B cell (primary cell): ENCODE data around the gene CHCHD5. TPM values are rescaled to one million over a fixed set of nuclear protein-coding genes. Genes with fewer than 3 reads are reported as not detected.

Experiments used
- ATAC-seq: fragments of 200-7000 bp; cut with Tn5 transposase; one replicate; pipeline ENCODE4 v1.10.0; 2021; ENCODE audit warnings: low read depth, mild to moderate bottlenecking, moderate number of reproducible peaks, moderate library complexity
- CTCF ChIA-PET: fragments of 350-600 bp; sonication (Branson Sonifier 250); formaldehyde crosslinking; loops from one replicate; lab custom pipeline; 2021; ENCODE audit warnings: antibody characterized with exemption, inconsistent platforms; lab: Charles Lee
- POLR2A ChIA-PET: fragments of 350-600 bp; sonication (Branson Sonifier 250); formaldehyde crosslinking; loops from one replicate; lab custom pipeline; 2021; ENCODE audit warnings: antibody characterized with exemption; lab: Charles Lee
- DNase-seq: peaks from one replicate; pipeline ENCODE4 v3.0.0; 2013
- H2AFZ ChIP-seq: 2 replicates; pipeline ENCODE4 v1.6.1; 2012; ENCODE audit warnings: mild to moderate bottlenecking, low read depth, low read length; ENCODE audit not compliant: insufficient read depth, poor library complexity, severe bottlenecking
- H3K27ac ChIP-seq, 2 donors: 1 replicate in 1 of 2; 2 replicates in 1 of 2; pipeline ENCODE4 v1.5.1; 2012 to 2013; ENCODE audit warnings: low read length in 2 of 2, mild to moderate bottlenecking in 2 of 2, moderate library complexity in 1 of 2
- H3K27me3 ChIP-seq, 4 experiments: fragments of 200-600 bp in 1 of 4; sonication (generic) in 1 of 4; replicated peaks in 1 of 4; 1 replicate in 2 of 4; 2 replicates in 2 of 4; pipeline versions ENCODE4 v1.6.1 to v1.7.0; 2013 to 2016; ENCODE audit warnings: low read length in 3 of 4, mild to moderate bottlenecking in 2 of 4, mixed read lengths in 1 of 4, moderate library complexity in 1 of 4; ENCODE audit not compliant: insufficient read depth in 4 of 4, control insufficient read depth in 3 of 4; ENCODE audit errors: control extremely low read depth in 1 of 4
- H3K36me3 ChIP-seq, 2 experiments: replicated peaks in 1 of 2; 1 replicate in 1 of 2; 2 replicates in 1 of 2; pipeline versions ENCODE4 v1.6.1 to v1.7.1; 2013; ENCODE audit warnings: low read length in 1 of 2; ENCODE audit not compliant: insufficient read depth in 2 of 2, control insufficient read depth in 1 of 2; ENCODE audit errors: control extremely low read depth in 1 of 2, extremely low read depth in 1 of 2
- H3K4me1 ChIP-seq, 2 donors: fragments of 200-600 bp in 1 of 2; sonication (generic) in 1 of 2; 1 replicate in 1 of 2; 2 replicates in 1 of 2; pipeline versions ENCODE4 v1.5.1 to v1.6.1; 2013 to 2017; ENCODE audit warnings: low read length in 2 of 2; ENCODE audit not compliant: control insufficient read depth in 2 of 2, insufficient read depth in 2 of 2
- H3K4me2 ChIP-seq: replicated peaks from 2 replicates; pipeline ENCODE3; 2012; ENCODE audit warnings: mild to moderate bottlenecking, low read depth, low read length; ENCODE audit not compliant: poor library complexity, severe bottlenecking
- H3K4me3 ChIP-seq, 5 experiments: fragments of 200-600 bp in 1 of 5; sonication (generic) in 1 of 5; 1 replicate in 3 of 5; 2 replicates in 2 of 5; pipeline versions ENCODE4 v1.5.1 to v1.7.0; 2011 to 2016; ENCODE audit warnings: low read length in 4 of 5, mild to moderate bottlenecking in 4 of 5, low read depth in 2 of 5, control low read depth in 1 of 5, moderate library complexity in 1 of 5; ENCODE audit not compliant: insufficient read depth in 1 of 5; ENCODE audit errors: control extremely low read depth in 1 of 5, extremely low read depth in 1 of 5
- H3K79me2 ChIP-seq: fragments of 200-600 bp; sonication (generic); one replicate; pipeline ENCODE4 v1.6.0; 2016; ENCODE audit warnings: low read length; ENCODE audit not compliant: control insufficient read depth, insufficient read depth
- H3K9ac ChIP-seq: fragments of 200-600 bp; sonication (generic); 2 replicates; pipeline ENCODE4 v1.6.1; 2017; ENCODE audit warnings: mild to moderate bottlenecking, low read length, moderate library complexity
- H3K9me3 ChIP-seq, 3 donors: one replicate each; pipeline versions ENCODE4 v1.6.1 to v1.7.1; 2013; ENCODE audit warnings: low read length in 2 of 3; ENCODE audit not compliant: control insufficient read depth in 2 of 3, insufficient read depth in 1 of 3; ENCODE audit errors: control extremely low read depth in 1 of 3
- H4K20me1 ChIP-seq: 2 replicates; pipeline ENCODE4 v1.6.0; 2012; ENCODE audit warnings: mild to moderate bottlenecking, low read length; ENCODE audit not compliant: insufficient read depth, control insufficient read depth, poor library complexity, severe bottlenecking
- H3K27ac Mint-ChIP-seq: one replicate; pipeline ENCODE4 v1.8.0; 2021; ENCODE audit warnings: mixed read lengths
- H3K27me3 Mint-ChIP-seq: one replicate; pipeline ENCODE4 v1.8.0; 2021; ENCODE audit warnings: mixed read lengths
- H3K4me1 Mint-ChIP-seq: one replicate; pipeline ENCODE4 v1.8.0; 2021; ENCODE audit warnings: mixed read lengths
- H3K4me3 Mint-ChIP-seq: one replicate; pipeline ENCODE4 v1.8.0; 2021; ENCODE audit warnings: mixed read lengths
- H3K9me3 Mint-ChIP-seq: one replicate; pipeline ENCODE4 v1.8.0; 2022; ENCODE audit warnings: mixed read lengths; ENCODE audit not compliant: insufficient read depth
- CTCF ChIP-seq: fragments of 200-600 bp; IDR thresholded peaks from one replicate; pipeline ENCODE4 v1.8.0; 2022; ENCODE audit warnings: antibody characterized with exemption, mild to moderate bottlenecking
- EZH2 ChIP-seq: IDR thresholded peaks from 2 replicates; pipeline ENCODE4 v1.6.1; 2012; ENCODE audit warnings: borderline replicate concordance, low read depth, mild to moderate bottlenecking, moderate library complexity, low read length; ENCODE audit not compliant: insufficient read depth, poor library complexity, severe bottlenecking
- WGBS: methylation state at CpG from one replicate; pipeline ENCODE4 v1.1.5; 2013; ENCODE audit warnings: missing lambda C conversion rate; ENCODE audit not compliant: insufficient coverage; 5-methylcytosine and 5-hydroxymethylcytosine counted together
- intact Hi-C: fragments of 100-400 bp; cut with micrococcal nuclease; formaldehyde crosslinking; loops from one replicate; pipeline ENCODE4 v1.10.0; 2022
- polyA plus RNA-seq: library from polyadenylated mRNA; depleted of rRNA; stranded (reverse); fragments of >200 nt; gene quantifications from 2 replicates; pipeline ENCODE4 v1.2.3, GENCODE V29; 2012
- total RNA-seq, 2 donors: library from RNA; stranded (reverse); fragments of 120-200 nt in 1 of 2; gene quantifications; 1 replicate in 1 of 2; 2 replicates in 1 of 2; pipeline versions ENCODE4 v1.2.3 to v1.2.4, GENCODE V29; 2013 to 2022

CHCHD5 gene
- total and polyA plus RNA-seq, 2 donors (not counting 1 experiment from before 2014, with no cell fraction given): 19.9 to 34.5 TPM

- WGBS: 5% methylated on average over 14 of the region's 18 CpGs
- intact Hi-C loops: loop anchor here (1.0 to 5.0 kb wide), 7 partner anchors 41 to 288 kb away; partner anchors contain the start of genes CHCHD5, CKAP2L, SLC20A1 and ZC3H6
- H3K4me1 ChIP-seq: peaks cover 15 to 18% of the 10 kb centered on the region in 2 donors
Measured at GRCh38 chr2:112542984-112543661, 41.3 kb upstream of the CHCHD5 start.

More at GRCh38 chr2:112542984-112543661, 41.3 kb upstream of the CHCHD5 start:
- TF ChIP-seq EZH2: no peak
- TF ChIP-seq CTCF: no peak
- peaks cover 54% of the 10 kb centered on the region for H3K79me2 ChIP-seq
- peak overlapping the region in 1 of 2 donors; percentile 94 for H3K27ac ChIP-seq
- peak overlapping the region; percentile 93 for H3K9ac ChIP-seq
- Mint-ChIP-seq H3K4me3 (no peak overlapping the region), H3K27ac (no peak overlapping the region), H3K27me3 (no peaks in the 10 kb centered on the region), H3K4me1 (peaks cover 15% of the 10 kb centered on the region), H3K9me3 (no peaks in the 10 kb centered on the region)
- DNase-seq (no peak), ATAC-seq (no peak)
- ChIA-PET CTCF (interaction anchor here (1.1 to 3.0 kb wide), 2 partner anchors 41 to 62 kb away, joined by 3 to 8 read pairs; partner anchors contain the start of gene CHCHD5), POLR2A (interaction anchor here (0.5 kb wide), 1 partner anchor 60 kb away, joined by 4 read pairs; no protein-coding TSS in a partner anchor)
- H3K9me3 ChIP-seq: no peaks in the 10 kb centered on the region
- H2AFZ ChIP-seq: peak overlapping the region; percentile 98
- H3K27me3 ChIP-seq: no peaks in the 10 kb centered on the region
- H4K20me1 ChIP-seq: peaks cover 3% of the 10 kb centered on the region
- H3K4me3 ChIP-seq: peak overlapping the region; percentile 65 to 99 (median 94)
- peak overlapping the region; percentile 91 for H3K4me2 ChIP-seq
- peaks cover 2 to 14% of the 10 kb centered on the region in 2 experiments for H3K36me3 ChIP-seq
